GM19395 (cell line): Measurements from ENCODE around the gene MKNK1.
"Not testable (repeated sequence)": the region's sequence is repeated elsewhere in the genome, so short reads cannot be mapped to it uniquely, and the experiment has no call there.

Source experiments
- ATAC-seq: cut with Tn5 transposase; IDR thresholded peaks from one replicate; pipeline ENCODE4 v1.9.1; 2021; ENCODE audit warnings: mild to moderate bottlenecking, moderate library complexity; ENCODE audit not compliant: unreplicated experiment

Gene MKNK1

GRCh38 chr1:46603858-46604549 is at the start of gene MKNK1:
MKNK1 (minus strand) TSS chr1:46604268; CDS start chr1:46583327, 20,941 bp downstream.
- ATAC-seq = peak; percentile 95

- no peak for ATAC-seq
Measured at GRCh38 chr1:46653405-46653958, 49.4 kb upstream of the MKNK1 start.

- ATAC-seq = no peak
Measured at GRCh38 chr1:46652321-46653100, 48.4 kb upstream of the MKNK1 start.

- not testable (repeated sequence) for ATAC-seq
Measured at GRCh38 chr1:46651152-46651551, 47.1 kb upstream of the MKNK1 start.

- ATAC-seq = no peak
Measured at GRCh38 chr1:46650491-46650890, 46.4 kb upstream of the MKNK1 start.

- no peak for ATAC-seq
Measured at GRCh38 chr1:46649764-46650163, 45.7 kb upstream of the MKNK1 start.

- ATAC-seq = no peak
Measured at GRCh38 chr1:46647611-46648010, 43.5 kb upstream of the MKNK1 start.

- no peak for ATAC-seq
Measured at GRCh38 chr1:46646844-46647243, 42.8 kb upstream of the MKNK1 start.

- no peak for ATAC-seq
Measured at GRCh38 chr1:46646331-46646730, 42.3 kb upstream of the MKNK1 start.

GRCh38 chr1:46645815-46646214 is 41.7 kb upstream of the MKNK1 start:
- no peak for ATAC-seq

- ATAC-seq = no peak
Measured at GRCh38 chr1:46643368-46643775, 39.3 kb upstream of the MKNK1 start.

GRCh38 chr1:46642115-46642680 is 38.1 kb upstream of the MKNK1 start:
- ATAC-seq = no peak

- no peak for ATAC-seq
Measured at GRCh38 chr1:46639547-46639946, 35.5 kb upstream of the MKNK1 start.

- ATAC-seq = no peak
Measured at GRCh38 chr1:46638921-46639320, 34.9 kb upstream of the MKNK1 start.

GRCh38 chr1:46637444-46638083 is 33.5 kb upstream of the MKNK1 start:
- ATAC-seq = no peak

GRCh38 chr1:46635205-46635604 is 31.1 kb upstream of the MKNK1 start:
- ATAC-seq = no peak

GRCh38 chr1:46630719-46631118 is 26.7 kb upstream of the MKNK1 start:
- no peak for ATAC-seq

GRCh38 chr1:46623743-46624644 is 19.9 kb upstream of the MKNK1 start:
- no peak for ATAC-seq

GRCh38 chr1:46622344-46622743 is 18.3 kb upstream of the MKNK1 start:
- no peak for ATAC-seq

- no peak for ATAC-seq
Measured at GRCh38 chr1:46621930-46622329, 17.9 kb upstream of the MKNK1 start.
